A549 (cell line): Measurements from ENCODE around the gene C3orf22.

Source experiments
- CHD2 ChIP-seq: fragments of 150-350 bp; IDR thresholded peaks from 2 replicates; pipeline ENCODE4 v1.6.1; 2014; ENCODE audit warnings: low read length; ENCODE audit not compliant: partially characterized antibody
- CTCF ChIP-seq: fragments of >200 bp; sonication (Bioruptor Twin); formaldehyde crosslinking; IDR thresholded peaks from 3 replicates; pipeline ENCODE4 v1.5.1; 2016
- ELK1 ChIP-seq: fragments of 150-350 bp; IDR thresholded peaks from 2 replicates; pipeline ENCODE4 v1.6.1; 2014; ENCODE audit warnings: low read depth, mild to moderate bottlenecking, low read length
- ESRRA ChIP-seq: fragments of 150-350 bp; IDR thresholded peaks from 2 replicates; pipeline ENCODE4 v1.6.1; 2014; ENCODE audit warnings: mild to moderate bottlenecking, low read length, borderline replicate concordance
- MAZ ChIP-seq: fragments of 150-350 bp; IDR thresholded peaks from 2 replicates; pipeline ENCODE4 v1.6.1; 2014; ENCODE audit warnings: antibody characterized with exemption, low read depth, low read length, borderline replicate concordance
- PHF8 ChIP-seq: fragments of 200-600 bp; sonication (generic); IDR thresholded peaks from 2 replicates; pipeline ENCODE4 v1.6.1; 2016; ENCODE audit warnings: low read depth, mild to moderate bottlenecking, antibody characterized with exemption, moderate library complexity, borderline replicate concordance
- POLR2A ChIP-seq: IDR thresholded peaks from 2 replicates; pipeline ENCODE4 v1.6.1; 2012; ENCODE audit warnings: mild to moderate bottlenecking, low read length
- POLR2AphosphoS2 ChIP-seq: conservative IDR thresholded peaks from 2 replicates; pipeline ENCODE4 v1.6.1; 2012; ENCODE audit warnings: low read length, improper control_type of control experiment, inconsistent platforms
- RAD21 ChIP-seq, 2 experiments: fragments of >200 bp in 1 of 2; sonication (Bioruptor Twin) in 1 of 2; formaldehyde crosslinking in 1 of 2; IDR thresholded peaks in 1 of 2; conservative IDR thresholded peaks in 1 of 2; 2 replicates in 1 of 2; 3 replicates in 1 of 2; pipeline ENCODE4 v1.6.1; 2012 to 2018; ENCODE audit warnings: inconsistent platforms in 1 of 2
- RCOR1 ChIP-seq: fragments of 150-350 bp; IDR thresholded peaks from 2 replicates; pipeline ENCODE4 v1.6.1; 2014; ENCODE audit warnings: antibody characterized with exemption, low read length, low read depth
- REST ChIP-seq: fragments of 200-600 bp; sonication (generic); IDR thresholded peaks from 2 replicates; pipeline ENCODE4 v1.6.1; 2016; ENCODE audit warnings: antibody characterized with exemption, mild to moderate bottlenecking, moderate library complexity
- RFX5 ChIP-seq: fragments of 450-650 bp; IDR thresholded peaks from 2 replicates; pipeline ENCODE4 v1.7.1; 2014; ENCODE audit warnings: antibody characterized with exemption, mild to moderate bottlenecking, moderate library complexity
- SREBF2 ChIP-seq: fragments of 450-650 bp; IDR thresholded peaks from 2 replicates; pipeline ENCODE4 v1.6.1; 2014; ENCODE audit warnings: mild to moderate bottlenecking, moderate library complexity
- USF2 ChIP-seq: fragments of 450-650 bp; IDR thresholded peaks from 2 replicates; pipeline ENCODE4 v1.6.1; 2014; ENCODE audit warnings: antibody characterized with exemption

- TF ChIP-seq REST (no peak), RAD21 (conservative IDR thresholded peaks at IDR 0.05 in 1 of 2, IDR thresholded peaks at IDR 0.05 in 1 of 2) (no peak), CTCF (no peak), POLR2AphosphoS2 (no peak), ESRRA (no peak), SREBF2 (no peak), RCOR1 (no peak), PHF8 (no peak), POLR2A (no peak), MAZ (no peak), USF2 (no peak), ELK1 (no peak), CHD2 (no peak), RFX5 (no peak)
These were observed 32.7 kb downstream of the C3orf22 start for GRCh38 chr3:126525853-126526667.
